GM18517 (cell line): ENCODE measurements around the gene RALGPS1.

Experiments used
- ATAC-seq: cut with Tn5 transposase; IDR thresholded peaks from one replicate; pipeline ENCODE4 v1.9.1; 2021; ENCODE audit warnings: mild to moderate bottlenecking, moderate library complexity; ENCODE audit not compliant: unreplicated experiment

Gene RALGPS1

DNA sequence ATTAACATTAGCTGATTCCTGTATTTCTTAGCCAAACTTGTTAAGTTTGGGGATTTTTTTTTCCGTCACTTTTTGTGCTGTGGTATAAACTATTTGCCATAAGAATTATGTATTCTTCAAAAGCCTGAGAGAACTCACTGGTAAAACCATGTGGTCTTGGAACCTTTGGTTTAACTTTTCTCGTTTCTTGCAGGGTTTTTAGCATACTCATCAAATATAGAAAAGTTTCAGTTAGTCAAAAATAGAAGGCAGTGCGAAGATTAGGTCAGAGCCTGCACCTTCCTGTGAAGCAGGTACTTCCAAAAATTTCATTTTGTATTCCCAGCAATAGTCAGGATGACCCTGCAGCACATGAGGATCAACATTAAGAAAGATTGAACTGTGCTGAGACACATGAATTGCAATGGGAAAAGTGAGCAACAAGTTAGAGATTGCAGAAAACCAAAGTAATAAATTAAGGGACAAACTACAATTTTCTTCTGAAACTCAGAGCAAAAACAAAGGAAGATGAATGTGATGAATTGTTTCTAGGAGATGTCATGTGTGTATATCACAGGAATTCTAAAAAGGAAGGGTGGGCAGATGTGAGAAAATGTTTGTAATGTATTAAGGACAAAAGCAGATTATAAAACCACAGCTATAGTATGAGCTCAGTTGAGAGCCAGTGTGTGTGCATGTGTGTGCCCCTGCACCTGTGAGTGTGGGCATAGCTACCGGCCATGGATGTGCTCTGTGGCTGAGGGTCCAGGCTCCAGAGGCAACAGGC, 105.6 kb downstream of the RALGPS1 start:
- ATAC-seq: no peak

DNA sequence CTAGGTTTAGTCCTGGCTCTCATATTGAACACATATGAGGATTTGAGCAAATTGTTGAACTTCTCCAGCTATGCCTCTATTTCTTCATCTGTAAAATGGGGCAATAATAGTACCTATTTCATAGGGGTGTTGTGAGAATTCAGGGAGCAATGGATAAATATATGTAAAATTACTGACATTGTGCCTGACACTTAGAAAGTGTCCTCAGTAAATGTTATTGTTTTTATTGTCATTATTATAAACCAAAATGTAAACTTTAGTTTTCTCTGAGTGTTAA, 106.2 kb downstream of the RALGPS1 start:
- ATAC-seq: no peak

DNA sequence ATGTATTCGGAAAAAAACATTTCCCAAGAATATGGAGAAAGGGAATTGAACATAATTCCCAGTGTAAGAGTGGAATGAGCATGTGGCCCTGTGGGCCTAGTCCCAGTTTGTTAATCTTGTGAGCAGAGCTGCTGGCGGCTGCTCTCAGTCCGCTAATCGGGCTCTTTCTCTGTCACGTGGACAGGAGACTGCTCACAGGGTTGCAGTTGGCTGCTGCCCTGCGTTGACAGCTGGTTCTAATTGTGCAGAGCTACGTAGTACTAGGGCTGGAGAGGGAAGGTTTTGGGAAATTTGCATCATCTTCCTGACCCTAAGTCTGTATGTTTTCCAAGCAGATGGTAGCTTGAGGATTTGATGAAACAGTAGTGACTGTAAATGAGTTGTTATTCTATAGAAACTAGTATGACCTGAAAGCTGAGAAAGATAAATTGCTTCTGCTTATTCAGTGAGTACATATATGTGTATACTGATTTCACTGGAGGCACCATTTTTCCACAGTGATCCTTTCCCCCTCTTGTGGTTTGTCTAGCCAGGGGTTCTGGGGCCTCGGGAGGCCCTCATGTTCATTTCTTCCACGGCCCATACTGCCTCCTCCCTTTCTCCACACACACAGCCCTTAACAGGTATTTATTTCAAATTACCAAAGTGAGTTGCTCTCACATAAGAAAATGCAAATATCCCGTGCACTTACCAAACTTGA, 107.2 kb downstream of the RALGPS1 start:
- no peak for ATAC-seq

DNA sequence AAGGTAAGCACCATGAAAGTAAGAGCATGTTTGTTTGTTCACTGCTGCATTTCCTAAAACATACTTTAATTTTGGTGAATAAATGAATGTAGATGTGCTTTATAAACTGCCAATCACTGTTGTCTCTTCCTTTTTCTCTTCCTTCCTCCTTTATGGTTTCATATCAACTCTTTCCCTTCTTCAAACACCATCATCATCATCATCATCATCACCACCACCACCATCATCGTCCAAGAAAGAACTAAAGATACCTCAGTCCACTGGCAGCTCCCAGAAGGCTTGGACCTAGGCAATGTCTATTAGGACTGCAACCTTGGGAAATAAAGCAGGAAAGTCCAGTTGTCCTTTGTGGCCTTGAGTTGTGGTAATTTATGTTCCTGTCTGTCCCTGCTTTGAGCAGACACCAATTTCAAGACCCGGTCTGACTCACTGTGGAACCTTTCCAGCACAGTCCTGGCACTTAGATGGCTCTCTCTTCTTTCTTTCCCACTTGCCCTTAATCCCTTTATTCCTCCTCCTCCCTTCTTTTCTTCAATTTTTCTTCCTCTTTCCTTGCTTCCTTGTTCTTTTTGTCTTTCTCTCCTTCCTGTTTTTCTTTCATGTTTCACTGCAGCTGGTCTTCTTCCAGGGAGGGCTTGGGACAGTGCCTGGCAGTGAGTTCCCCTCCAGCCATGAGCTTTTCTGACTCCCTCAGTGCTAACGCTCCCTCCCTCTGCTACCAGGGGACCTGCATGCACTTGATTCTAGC, 108.5 kb downstream of the RALGPS1 start:
- ATAC-seq: no peak

DNA sequence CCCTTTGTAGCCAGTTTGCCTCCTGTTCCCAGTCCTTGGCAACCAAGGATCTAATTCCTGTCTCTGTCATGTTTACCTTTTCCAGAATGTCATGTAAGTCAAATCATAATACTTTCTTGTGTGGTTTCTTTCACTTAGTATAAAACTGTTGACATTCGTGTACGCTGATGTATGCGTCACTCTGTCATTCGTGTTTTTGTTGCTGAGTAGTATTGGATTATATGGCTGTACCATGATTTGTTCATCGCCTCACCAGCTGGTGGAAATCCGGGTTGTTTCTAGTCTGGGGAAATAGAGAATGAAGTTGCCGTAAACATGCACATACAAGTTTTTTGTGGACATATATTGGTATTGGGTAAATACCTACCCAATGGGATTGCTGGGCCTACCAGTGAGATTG, 110.5 kb downstream of the RALGPS1 start:
- no peak for ATAC-seq

DNA sequence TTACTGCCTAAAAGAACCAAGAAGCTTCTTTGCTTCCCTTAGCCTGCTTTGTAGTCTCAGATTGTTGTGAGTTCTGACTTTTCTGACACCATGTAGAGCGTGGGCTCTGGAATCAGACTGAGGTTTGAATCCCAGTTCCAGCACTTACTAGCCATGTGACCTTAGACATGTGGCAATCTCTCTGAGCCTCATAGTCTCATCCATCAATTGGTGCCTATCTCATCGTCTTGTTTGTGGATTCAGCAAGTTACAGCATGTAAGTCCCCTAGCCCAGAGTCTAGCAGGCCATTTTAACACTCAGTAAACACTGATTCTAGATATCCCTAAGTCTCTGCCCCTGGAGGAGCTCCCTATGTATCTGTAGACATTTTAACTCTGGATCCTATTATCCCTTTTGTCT, 113.1 kb downstream of the RALGPS1 start:
- ATAC-seq: no peak

DNA sequence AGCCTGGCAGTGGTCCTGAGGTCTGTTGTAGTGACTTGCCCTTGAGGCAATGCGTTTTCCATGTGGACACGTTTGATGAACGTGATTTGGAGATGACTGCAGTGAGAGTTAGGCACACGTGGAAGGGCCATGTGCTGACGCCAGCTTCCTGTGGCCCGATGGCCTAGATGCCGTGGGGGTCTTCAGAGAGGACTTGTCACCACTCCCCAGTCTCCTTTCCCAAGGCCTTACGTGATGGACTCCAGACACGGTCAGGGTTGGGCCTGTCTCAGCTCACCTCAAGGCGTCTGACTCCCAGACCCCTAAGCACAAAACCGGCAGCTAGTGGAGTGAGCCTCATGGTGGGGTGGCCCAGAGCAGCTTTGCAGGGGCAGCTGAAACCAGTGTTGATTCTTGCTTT, 115.0 kb downstream of the RALGPS1 start:
- ATAC-seq: no peak

DNA sequence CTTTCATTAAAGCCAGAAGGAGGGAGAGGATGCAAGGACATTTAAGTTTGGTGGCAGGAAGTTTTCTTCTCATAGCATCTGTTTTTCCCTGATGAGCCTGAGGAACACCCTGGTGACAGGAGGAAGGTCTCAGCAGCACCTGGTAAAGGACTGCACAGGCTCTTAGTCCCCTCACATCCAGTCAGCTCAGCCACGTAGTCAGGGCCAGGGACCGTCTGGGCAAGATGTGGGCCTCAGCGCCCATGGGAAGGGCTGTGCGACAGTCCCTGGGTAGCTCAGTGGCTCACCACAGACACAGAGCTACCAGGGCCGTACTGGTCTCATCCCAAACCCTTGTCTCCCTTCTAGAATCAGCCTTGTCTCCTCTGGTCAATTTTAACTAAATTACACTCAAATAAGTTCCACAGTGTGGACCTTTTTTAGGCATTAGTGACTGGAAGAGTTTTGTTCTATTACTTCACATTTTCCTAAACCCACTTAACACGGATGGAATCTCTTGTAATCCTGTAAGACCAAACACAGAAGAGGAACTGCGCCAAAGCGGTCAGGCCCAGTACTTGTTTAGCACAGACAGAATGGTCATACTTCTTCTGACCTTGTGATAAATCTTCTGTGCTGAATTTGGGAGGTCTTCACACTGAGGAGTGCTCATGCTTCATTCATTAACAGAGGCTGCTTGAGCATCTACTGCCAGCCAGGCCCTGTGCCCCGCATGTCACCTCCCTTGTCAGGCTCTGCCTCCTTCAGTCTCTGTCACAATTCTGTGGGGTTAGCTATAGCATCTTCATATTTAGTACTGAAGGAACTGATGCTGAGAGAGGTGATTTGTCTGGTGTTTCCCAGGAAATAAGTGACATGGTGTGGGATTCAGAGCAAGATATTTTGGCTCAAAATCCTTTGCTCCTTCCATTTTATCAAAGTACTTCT, 116.5 kb downstream of the RALGPS1 start:
- no peak for ATAC-seq

DNA sequence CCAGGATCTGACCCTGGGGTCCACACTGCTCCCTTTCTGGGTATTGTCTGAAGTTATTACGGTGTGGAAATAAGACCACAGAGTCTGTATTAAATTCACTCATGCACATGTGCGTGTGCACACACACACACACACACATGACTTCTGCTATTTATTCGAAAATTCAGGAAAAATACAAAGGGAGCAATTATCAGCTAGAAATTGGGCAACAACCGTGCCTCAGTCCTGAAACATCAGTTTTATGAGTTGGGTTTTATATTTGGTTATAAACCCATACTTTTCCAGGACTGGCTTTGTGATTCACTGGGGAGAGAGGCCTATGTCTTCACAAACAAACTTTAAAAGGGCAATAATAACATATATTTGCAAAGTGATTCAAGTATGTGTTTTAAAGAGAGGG, 117.7 kb downstream of the RALGPS1 start:
- ATAC-seq: no peak

DNA sequence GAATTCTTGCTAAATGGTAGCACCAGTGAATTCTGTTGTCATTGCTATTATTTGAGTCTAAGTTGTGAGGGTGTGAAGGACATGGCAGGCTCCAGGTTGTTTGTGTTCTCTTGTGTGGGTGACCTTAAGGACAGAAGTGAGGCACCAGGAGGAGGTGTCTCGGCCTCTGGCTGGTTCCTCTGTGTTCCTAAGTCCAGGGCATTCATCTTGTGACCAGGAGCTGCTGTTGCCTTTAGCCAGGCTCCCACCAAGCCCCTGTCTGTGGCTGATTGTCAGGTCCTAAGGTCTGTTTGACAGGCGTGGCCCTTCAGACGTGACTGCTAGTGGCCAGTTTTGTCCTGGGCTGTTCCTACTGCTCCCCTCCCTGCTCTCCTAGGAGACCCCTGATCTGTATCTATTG, 118.5 kb downstream of the RALGPS1 start:
- no peak for ATAC-seq

DNA sequence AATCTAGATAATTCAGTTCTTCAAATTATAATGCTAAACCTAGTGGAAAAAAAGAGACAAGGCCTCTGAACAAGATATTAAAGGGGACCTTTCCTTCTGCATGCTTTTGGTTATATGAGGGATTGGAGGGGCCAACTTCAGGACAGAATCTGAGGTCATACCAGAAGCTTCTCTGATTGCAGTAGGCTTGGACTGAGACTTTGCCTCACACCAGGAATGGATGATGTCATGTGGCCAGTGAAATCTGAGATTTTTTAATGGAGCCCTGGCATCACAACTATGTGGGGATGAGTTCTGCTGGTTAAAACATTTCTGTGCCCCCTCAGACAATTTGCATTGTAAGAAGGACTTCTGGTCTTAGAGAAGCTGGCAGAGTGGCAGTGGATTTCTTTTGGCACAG, 119.2 kb downstream of the RALGPS1 start:
- ATAC-seq: no peak

DNA sequence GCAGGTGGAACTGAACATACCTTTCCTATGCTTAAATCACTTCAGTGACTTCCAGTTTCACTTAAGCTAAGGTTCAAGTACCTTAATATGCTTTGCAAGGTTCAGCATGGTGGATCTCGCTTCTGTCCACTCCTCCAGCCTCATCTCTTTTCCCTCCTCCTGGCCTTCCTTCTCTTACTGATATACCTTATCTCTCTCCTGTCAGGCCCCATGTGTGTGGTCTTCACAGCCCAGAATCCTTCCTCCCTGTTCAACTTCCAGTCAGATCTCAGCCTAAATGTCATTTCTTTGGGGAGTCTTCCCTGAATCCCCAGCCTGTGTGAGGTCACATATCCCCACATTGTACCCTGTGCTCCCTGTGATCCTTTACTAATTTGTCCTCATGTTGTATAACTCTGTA, 120.1 kb downstream of the RALGPS1 start:
- no peak for ATAC-seq

DNA sequence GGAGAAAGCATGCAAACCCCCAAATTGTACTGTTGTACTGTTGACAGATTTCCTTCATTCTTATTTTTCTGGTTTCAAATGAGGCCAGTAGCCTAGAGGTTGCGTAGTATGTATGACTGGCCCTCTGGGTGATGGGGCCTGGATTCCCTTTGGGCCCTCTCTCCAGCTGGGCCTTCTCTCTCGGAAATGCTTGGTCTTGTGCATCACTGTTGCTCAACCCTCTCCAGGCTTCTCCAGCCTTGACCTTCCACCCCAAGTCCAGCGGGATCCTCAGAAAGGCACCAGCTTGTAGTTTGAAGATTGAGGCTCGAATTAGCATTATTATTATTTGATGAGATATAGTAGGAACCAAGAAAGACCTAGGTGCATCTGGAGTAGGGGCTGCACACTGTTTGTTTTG, 120.8 kb downstream of the RALGPS1 start:
- ATAC-seq: no peak

DNA sequence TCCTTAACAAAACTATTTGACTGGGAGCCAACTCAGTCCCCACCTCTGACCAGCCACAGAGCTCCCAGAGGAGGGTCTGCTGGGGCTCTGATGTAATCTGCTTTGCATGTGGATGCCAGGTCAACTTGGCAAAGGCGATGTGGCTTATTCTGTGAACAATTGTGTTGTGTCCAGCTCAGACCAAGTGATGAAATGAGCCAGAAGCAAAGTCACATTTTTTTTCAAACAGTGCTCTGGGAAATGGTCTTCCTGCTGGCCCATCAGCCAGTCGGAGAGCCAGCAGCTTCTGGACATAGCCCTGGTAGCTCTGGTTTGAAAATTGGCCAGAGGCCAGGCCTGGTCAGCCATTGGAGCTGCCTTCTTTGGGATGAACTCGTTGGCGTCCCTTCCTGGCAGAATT, 121.4 kb downstream of the RALGPS1 start:
- no peak for ATAC-seq

DNA sequence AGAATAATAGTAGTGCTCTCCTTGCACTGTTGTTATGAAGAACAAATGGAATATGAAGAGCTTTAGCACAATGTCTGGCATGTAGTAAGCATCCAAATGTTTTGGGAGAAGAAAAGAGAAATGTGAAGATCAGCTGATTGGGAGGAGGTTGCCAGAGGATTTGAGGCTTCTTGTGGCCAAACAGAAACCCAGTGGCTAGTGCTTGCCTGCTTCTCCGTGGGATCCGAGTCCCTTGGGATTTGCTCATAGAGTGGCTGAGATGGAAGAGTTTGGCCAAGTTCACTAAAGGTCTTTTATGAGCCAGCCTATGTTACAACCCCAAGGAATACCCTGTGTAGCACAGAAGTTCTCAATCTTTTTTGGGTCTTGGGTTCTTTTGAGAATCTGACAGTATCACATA, 121.9 kb downstream of the RALGPS1 start:
- no peak for ATAC-seq

DNA sequence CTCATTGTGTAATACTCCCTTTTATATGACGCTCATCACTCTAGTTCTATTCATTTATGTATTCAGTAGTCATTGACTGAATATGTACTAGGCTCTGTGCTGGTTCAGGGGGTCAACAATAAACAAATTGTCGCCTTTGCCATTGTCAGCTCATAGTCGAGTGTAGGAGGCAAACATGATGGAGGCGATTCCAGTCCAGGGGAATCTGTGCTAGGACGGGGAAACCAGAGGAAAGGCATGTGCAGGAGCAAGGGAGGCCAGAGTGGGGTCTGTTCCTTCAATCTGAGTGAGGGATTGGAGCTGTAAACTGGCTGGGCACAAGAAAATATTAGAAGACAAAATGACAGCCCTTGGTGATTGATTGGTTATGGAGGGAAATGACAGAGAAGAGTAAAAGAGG, 123.9 kb downstream of the RALGPS1 start:
- ATAC-seq: no peak

DNA sequence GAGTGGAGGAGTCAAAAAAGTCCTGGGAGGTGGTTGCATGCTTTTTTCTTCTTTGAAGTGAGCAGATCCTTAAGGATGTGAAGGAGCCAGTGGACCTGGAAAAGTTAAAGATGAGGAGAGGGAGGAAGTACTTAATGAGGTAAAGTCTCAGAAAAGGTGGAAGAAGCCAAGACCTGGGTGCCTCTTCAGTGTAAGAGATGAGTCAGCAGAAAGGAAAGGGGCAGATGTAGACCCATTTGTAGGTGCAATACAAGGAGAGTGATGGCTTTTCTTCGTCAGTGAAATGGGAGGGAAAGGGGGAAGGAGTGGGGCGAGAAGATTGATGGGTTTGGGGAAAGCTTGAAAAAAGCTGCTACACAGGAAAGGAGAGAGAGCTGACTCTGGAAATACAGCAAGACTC, 124.9 kb downstream of the RALGPS1 start:
- no peak for ATAC-seq

DNA sequence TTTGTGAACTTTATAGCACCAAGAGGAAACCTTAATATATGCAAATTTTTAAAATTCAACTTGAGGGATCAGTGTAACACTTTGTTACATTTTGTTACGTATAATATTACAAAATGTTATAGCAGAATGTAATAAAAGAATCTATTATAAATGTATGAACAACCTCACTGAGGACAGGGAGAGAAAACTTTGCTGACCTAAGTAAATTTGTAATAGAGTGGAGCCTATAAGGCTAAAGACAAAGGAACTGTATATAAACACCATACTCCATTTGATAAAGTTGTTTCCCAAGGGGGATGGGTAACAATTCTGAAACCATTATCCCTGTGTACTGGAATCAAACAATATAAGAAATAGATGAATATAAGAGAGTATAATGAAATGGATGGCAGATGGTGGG, 130.6 kb downstream of the RALGPS1 start:
- ATAC-seq: no peak

DNA sequence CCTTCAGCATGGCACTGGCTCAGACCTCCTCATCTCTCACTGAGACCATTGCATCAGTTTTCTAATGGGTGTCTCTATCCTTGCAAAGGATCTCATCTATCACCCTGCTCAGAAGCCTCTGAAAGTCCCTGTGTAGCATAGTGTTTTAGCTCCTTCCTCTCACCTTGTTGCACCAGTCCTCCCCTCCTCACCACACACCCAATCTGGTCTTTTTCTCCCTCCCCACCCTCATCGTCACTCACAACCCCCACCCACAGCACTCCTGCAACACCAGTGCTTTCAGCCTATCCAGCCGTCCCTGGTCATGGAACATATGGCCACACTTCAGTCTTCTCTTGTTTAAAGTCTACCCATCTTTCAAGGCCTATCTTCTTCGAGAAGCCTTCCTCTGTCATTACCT, 133.4 kb downstream of the RALGPS1 start:
- ATAC-seq: no peak

DNA sequence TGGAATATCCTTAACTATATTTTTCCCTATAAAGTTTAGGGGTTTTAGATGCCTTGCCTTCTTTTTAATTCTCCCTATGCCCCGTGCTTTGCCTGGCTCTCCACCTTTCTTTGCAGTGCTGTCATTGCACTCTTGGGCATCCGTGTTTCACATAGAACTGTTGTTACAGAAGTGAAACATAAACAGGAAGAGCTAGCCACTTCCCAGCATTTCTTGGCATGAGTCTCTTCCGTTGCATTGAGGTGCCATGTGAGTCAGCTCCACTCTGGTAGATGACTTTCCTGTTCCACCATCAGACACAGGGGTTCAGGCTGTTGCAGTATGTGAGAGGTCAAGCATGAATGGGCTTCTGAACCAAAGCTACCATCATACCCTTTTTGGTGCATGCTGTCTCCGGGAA, 134.5 kb downstream of the RALGPS1 start:
- ATAC-seq: no peak

DNA sequence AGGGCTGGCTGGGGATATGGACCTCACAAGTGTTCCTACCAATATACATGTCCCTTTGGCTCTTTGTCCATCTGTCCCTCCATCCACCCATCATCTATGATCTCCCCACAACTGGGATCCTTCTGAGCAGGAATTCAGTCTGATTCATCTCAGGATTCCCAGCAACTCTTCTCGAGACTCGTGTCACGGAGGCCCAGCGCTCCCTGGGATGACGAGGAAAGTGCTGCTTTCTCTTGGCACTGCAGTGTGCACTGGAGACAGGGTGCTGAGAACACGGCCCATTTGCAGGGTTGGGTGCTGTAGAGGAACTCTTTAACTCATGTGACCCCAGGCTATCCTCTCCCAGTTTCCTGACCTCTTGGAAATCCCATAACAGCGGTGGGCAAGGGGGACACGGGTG, 135.0 kb downstream of the RALGPS1 start:
- ATAC-seq: no peak
